HG02973 (cell line): Measurements from ENCODE around the gene DDX54.
"Not testable (repeated sequence)": the region's sequence is repeated elsewhere in the genome, so short reads cannot be mapped to it uniquely, and the experiment has no call there.

Source experiments
- ATAC-seq: cut with Tn5 transposase; IDR thresholded peaks from one replicate; pipeline ENCODE4 v1.9.1; 2021; ENCODE audit warnings: moderate library complexity; ENCODE audit not compliant: unreplicated experiment

DDX54 gene

DNA sequence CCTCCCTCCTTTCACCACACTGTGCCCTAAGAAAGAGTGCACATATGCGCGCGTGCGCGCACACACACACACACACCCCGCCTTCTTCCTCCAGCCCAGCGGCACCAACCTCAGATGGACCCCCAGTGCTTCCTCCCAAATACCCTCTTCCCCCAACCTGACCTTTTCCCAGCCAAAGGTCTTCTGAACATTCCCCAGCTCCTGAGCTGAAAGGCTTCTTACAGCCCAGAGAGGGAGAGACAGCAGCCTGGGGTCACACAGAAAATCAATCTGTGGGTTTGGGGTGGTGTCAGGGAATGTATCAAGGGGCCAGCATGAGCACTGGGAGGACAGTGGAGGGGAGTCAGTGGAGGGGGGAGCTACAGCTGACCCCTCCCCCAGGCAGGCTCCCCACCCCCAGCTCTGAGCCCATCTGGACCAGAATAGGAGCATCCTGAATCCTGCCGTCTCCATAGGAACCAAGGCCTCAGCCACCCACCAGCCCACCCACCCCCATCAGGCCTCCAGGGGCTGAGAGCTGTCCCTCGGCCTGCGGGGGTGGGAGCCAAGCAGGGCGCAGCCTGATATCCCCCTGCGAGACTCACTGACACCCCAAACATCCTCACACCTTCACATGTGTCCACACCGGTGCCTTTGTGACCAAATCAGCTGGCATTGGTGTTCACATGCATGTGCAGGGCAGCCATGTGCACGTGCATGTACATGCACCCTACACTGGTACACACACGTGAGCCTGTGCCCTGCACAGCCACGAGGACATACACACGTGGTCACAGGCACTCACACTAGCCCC, 55.4 kb downstream of the DDX54 start:
- ATAC-seq, result no peak

DNA sequence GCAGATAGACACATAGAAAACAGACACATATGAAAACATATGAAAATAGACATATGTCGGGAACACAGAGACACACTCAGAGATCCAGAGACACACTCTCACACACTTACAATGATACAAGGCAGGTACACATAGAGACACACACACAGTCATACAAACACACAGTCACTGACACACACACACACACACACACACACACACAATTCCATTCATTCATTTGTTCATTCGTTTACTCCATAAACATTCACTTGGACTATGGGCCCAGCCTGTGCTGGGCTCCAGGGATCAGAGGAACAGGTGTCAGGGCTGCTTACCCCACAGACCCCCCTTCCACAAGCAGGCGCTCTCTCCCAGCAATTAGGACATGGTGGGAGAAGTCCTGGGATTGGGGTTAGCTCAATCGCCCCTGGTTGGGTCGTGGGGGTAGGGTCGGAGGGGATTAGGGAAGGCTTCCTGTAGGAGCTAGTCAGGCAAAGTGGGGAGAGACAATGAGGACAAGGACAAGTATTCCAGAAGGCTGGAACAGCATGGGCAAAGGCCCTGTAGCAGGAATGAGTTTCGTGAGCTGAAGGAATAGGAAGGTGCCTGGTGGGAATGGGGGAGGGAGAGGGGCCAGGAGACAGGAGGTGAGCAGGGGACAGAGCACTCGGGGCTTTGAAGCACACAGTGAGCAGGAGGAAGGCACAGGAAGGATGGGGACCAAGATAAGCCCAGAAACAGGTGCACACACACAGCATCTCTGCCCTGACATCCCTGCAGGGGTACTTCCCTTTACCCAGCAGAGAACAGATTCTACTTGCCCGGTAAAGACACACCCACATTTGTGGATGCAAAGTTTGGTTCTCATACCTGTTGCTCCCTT, 56.2 kb downstream of the DDX54 start:
- ATAC-seq, result no peak

DNA sequence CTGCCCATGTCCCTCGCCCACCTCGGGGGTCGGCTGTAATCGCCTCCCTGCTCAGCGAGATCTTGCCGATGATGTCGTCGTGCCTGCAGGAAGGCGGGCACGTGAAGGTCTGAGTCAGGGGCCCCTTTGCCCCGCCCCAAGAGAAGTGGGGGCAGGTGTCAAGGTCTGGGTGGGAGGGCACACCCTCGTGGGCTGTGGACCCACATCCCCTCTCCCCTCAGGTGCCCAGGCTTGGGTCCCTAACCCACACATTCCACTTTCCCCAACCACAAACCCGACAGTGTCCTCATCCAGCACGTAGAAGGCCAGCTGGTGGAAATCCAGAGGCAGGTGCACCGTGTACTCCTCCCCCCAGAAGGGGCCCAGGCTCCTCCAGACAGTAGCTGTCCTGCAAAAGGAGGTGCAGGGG, 57.5 kb downstream of the DDX54 start:
- ATAC-seq, result no peak

DNA sequence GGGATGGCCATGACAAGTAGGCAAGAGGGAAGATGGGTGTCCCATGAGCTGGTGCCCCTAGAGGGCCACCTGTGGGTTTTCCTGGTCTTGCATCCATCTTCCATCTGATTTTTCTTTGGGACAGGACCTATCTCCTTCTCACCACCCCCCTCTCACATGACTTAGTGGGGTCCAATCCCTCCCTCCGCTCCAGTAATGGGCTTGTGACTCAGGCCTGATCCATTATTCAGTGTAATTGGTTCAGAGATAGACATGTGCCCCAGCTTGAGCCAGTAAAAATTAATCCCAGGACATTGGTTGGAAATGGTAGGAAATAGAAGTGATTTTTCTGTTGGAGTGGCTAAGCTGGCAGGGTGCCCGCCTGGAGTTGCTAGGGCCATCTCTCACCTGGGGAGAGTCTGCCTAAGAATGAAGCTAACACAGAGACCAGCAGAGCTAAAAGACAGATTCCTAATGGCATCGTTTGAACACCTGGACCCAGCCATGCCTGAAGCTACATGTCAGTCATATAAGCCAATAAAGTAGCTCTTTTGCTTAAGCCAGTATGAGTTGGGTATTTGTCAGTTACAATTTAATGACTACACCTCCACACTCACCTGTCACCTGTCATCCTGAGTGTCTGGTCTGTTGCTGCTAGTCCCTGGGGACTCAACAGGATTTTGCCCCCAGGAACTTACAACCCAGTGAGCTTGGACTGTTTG, 64.5 kb downstream of the DDX54 start:
- no peak for ATAC-seq

DNA sequence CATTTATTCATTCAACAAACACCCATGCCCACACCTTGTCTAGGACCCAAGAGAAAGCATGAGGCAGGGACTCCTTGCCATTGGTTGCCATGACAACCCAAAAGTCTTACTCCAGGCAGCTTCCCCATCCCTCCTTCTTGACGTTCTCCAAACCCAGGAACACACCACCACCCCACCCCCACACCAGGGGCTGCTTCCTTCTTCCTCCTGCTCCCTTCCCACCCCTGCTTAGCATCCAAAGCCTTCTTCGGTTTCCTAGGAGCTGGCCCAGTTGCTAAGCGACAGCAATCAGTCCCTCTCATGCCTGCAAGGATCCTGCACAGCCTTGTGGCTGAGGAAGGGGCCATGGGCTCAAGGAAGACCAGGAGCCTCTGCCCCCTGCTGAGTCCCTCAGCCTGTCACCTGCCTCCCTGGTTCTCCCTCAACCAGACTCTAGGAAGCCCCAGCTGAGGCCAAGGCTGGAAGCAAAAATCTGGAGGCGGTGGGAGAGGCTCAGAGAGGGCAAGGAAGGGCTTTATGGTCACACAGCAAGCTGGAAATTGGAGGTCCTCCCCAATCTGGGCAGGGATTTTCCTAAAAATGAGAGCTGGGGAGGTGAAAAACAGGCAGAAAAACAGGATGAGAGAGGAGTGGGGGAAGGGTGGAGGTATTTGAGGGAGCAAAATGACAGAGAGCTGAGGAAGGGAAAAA, 65.2 kb downstream of the DDX54 start:
- ATAC-seq, result no peak

DNA sequence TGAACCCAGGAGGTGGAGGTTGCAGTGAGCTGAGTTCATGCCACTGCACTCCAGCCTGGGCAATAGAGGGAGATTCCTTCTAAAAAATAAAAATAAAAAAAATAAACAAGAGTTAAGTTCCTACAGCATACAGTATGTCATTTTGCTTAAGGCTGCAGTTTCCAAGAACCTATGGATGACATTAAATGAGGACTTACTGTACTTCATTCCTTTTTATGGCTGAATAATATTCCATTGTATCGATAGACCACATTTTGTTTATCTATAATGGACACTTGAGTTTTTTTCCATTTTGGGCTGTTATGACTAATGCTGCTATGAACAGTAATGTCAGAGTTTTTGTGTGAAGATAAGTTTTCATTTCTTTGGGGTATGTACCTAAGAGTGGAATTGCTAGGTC, 67.1 kb downstream of the DDX54 start:
- no peak for ATAC-seq

DNA sequence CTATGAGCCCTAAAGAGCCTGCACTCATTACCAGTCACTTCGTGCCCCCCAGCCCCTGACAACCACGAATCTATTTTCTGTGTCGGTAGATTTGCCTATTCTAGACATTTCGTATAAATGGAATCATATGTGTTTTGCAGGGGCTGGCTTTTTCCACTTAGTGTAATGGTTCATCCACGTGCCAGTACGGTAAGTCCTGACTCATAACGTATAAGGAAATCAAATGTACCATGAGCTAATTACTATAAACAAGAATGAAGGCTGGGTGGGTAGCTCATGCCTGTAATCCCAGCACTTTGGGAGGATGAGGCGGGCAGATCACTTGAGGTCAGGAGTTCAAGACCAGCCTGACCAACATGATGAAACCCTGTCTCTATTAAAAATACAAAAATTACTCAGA, 67.6 kb downstream of the DDX54 start:
- not testable (repeated sequence) for ATAC-seq

DNA sequence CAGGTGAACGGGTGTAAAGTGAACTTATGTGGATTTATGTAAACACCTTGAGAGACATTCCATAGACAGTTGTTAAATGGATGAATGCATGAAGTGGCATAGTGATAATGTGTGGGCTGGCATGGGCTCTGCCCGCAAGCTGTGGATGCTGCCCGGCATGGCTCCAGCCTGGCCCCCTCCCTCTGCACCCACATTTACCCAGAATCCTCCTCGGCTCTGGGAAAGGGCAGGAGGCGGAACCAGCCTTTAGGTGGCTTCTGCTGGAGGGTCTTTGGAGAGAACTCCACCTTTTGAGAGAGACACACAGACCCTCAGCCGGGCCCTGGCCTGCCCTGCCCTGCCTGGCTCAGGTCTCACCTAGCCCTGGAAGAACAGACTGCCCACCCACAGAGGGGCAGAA, 68.4 kb downstream of the DDX54 start:
- no peak for ATAC-seq

DNA sequence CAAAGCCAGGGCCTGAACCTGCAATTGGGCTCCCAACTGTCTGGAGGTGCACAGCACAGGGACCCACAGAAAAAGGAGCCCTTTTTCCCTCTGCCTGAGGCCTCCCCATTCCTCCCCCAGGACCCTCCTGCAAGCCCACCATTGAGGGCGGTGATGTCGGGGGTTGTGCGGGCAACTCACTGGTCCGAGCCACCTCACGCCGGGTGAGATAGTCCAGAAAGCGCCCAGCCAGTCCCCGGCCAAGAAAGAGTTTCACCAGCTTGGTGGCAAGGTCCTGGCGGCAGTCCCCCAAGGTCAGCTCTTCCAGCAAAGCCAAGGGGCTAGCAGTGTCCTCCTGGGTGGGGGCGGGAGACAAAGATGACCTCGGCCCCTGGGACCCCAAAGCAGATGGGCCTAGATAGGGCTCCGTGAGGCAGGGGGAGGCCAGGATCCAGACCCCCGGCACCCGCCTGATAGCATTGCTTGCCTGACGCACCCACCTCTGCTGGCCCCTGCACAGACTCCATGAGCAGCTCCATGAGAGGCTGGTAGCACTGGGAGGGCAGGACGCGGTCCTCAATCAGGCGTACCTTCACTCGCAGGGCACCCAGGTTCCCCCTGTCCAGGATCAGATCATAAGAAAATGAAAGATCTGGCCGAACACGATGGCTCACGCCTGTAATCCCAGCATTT, 69.7 kb downstream of the DDX54 start:
- no peak for ATAC-seq

DNA sequence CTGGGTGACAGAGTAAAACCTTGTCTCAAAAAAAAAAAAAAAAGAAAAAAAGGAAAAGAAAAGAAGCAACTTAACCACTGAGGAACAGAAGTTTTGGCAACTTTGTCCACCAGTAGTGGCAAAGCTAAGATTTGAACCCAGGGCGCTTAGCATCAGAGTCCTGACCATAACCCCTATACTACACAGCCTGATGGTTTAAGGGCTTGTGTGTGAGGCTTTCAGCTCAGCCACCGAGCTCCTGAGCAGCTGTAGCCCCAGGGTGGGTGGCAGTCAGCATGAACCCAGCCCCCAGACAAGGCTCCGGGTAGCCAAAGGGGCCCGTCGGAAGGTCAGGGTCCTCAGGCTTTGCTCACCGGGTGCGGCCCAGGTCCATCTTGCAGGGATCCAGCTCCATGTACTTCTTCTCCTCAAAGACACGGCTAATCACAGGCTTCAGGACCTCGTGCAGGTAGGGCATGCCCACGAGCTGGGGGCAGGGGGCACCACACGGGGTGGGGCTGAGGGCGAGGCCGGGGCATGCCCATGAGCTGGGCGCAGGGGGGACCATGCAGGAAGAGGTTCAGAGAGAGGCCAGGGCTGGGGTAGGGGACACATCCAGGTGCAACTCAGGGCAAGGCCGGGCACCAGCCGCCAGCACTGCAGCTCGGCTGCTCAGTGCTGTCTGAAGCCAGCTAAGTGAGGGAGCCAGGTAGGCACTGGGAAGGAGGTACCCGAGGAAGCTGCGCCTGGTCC, 70.7 kb downstream of the DDX54 start:
- ATAC-seq, result no peak

DNA sequence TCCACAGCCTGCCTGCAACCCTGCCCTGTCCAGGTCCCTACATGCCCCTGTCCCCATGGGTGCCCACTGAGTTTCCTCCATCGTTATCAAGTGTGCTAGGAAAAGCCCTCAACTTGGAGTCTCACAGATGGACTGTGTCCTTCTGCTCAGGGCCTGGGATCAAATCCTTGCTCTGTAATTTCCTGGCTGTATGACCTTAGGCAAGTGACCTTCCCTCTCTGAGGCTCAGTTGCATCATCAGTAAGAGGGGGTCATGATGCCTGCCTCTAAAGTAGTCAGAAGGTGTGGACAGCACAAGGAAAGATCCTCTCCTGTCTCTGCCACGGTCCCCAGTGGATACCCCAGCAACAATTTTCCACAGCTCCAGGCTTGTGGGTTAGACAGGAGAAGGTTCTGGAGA, 71.9 kb downstream of the DDX54 start:
- ATAC-seq, result no peak

DNA sequence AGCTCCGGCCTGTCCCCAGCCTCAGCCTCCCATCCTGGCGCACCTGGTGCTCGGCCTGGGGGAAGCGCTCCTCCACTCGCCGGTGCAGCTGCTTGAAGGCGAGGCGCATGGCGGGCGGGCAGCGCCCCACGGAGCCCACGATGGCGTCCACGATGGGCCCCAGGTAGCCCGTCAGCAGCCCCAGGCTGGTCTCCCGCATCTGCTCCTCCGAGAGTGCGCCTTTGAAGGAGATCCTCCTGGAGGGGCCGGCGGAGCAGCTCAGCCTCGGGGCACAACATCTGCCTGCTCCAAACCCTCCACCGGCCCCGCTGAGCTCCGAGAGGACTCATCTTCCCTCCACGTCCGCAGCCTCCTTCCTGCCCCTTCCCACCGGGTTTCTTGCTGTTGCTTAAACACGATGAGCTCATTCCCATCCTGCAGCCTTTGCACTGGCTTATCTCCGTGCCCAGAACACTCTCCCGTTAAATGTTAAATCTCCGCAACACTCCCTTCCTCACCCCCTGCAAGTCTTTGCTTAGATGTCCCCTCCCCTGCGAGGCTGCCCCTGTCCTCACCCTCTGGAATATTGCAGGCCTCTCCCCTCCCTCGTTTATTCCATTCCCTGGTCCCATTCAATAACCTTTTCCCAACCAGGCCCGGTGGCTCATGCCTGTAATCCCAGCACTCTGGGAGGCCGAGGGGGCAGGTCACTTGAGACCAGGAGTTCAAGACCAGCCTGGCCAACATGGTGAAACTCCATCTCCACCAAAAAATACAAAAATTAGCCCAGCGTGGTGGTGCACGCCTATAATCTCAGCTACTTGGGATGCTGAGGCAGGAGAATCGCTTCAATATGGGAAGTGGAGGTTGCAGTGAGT, 73.0 kb downstream of the DDX54 start:
- no peak for ATAC-seq

DNA sequence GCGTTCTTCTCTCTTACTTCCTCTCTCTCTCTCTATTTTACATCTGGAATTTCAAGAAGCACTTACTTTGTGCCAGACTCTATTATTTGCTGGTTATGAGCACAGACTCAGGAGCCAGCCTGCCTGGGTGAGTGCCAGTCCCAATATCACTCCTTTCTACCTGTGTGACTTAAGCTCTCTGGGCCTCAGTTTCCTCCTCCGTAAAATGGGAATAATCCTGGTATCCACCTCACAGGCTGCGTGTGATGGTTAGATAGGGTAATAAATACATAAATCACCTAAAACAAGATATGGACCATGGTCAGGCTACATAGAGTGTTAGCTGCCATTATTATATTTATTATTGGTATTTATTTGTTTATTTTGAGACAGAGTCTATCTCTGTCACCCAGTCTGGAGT, 74.0 kb downstream of the DDX54 start:
- no peak for ATAC-seq

DNA sequence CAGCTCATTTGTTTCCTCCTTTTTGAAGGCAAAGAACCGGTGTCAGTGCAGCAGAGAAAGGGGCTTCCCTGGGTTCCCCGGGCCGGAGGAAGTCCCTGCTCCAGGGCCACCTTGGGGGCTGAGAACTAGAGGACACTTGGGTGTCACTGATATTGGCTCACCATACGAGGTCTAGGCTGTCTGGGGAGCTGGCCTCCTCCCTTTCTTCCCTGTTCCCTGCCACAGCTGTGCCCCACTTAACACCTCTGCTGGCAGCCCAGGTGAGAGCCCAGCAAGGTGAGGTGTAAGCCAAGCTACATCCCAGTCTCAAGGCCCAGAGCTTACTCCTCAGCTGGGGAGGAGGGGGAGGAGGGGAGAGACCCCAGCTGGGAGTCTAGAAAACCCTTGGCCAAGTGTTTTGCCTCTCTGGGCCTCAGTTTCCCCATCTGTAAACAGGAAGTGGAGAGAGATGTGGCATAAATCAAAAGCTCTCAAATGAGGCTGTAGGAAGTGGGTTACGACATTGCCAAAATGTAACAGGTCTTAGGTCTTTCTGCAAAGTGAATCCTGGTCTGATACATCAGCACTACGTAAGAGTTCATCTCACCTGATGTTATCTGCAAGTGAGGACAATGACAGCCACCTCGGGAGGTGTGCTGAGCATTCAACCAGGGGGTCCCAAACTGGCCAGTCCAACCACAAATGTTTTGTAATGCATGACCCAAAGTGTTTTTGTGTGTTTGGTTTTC, 75.2 kb downstream of the DDX54 start:
- ATAC-seq, result no peak

DNA sequence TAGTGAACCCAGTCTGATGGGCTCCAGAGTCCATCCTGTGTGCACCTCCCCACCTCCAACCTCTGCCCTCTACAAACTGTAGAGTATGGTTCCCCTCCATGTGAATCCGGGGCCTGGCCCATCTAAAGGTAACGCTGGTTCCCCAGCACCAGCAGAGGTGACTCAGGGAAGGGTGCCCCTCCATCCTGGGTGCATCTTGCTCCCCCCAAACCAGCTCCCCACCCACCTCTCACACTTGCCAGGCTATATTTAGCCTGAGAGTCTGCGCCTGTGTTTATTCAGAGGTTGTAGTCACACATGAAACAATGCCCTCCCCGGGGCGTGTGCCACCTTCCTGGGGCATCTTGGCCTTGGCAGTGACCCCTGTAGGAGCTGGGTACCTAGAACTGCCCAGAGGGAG, 75.9 kb downstream of the DDX54 start:
- ATAC-seq, result no peak

DNA sequence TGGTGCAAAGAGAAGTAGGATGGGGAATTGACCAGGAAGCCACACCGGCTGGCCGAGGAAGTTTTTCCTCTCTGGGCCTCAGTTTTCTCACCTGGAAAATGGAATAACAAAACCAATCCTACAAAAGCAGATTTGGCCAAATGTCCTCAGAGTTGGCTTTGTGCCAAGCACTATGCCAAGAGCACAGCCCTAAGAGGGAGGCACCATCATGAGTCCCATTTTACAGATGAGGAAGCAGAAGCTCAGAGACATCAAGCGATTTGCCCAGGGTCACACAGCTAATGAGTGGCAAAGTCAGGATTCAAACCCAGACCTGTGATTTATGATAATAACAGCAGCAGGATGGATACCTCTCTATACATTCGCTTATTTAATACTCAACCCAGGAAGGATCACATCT, 77.0 kb downstream of the DDX54 start:
- ATAC-seq, result no peak
